Stimulated activated CD8-positive, alpha-beta memory T cell treated with anti-CD3 and anti-CD28 coated beads, Interleukin-15, amount 100 ng/mL, for 4 hours (primary cell): Measurements from ENCODE around the gene PTPRU.

Experiments used
- DNase-seq, 2 donors: peaks; one replicate each; pipeline ENCODE4 v3.0.0-alpha.2; 2020; ENCODE audit warnings: low read depth in 2 of 2

Gene PTPRU

GRCh38 chr1:29267321-29268070 is 31.2 kb downstream of the PTPRU start:
- no peak for DNase-seq

- no peak for DNase-seq
Measured at GRCh38 chr1:29269382-29269781, 33.1 kb downstream of the PTPRU start.

DNA sequence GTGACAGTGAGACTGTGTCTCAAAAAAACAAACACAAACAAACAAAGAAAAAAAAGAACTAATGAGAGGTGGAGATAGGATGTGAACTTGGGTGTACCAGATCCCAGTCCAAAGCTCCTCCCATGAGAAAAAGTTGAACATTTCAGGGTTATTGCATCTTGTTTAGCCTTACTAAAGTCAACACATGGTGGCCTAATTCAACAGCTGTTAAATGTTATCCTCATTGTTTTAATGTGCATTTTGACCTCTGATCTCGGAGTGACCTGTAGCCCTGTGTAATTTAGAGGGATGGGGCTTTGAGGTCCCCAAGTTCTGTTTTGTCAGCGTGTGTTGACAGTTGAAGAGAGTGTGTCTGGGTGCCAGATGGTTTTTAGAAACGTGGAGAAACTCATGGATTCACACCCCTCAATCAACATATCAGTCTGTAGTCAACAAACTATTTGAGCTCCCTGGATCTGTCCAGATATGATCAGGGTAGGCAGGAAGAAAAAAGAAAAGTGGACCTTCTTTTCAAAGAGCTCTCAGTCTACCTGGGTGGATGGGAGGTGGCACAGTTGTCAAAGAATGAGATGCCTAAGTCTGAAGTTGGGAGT is 34.7 kb downstream of the PTPRU start:
- DNase-seq = no peak

DNA sequence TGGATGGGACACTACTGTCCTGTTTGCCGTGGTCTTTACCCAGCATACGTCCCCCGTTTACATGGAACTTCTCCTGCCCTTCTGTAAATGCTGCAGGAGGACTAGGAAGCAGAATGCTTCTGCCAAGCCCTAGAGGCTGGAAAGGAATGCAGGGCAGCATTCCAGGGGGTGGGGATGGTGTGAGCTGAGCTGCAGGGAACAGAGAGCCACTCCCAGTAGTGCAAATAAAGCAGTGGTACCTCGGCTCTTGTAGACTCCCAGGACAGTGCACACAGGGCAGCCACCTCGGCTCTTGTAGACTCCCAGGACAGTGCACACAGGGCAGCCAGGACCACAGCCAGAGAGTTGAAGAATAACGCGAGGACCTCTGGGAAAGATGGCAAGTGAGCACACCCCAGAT is 35.4 kb downstream of the PTPRU start:
- no peak for DNase-seq

DNA sequence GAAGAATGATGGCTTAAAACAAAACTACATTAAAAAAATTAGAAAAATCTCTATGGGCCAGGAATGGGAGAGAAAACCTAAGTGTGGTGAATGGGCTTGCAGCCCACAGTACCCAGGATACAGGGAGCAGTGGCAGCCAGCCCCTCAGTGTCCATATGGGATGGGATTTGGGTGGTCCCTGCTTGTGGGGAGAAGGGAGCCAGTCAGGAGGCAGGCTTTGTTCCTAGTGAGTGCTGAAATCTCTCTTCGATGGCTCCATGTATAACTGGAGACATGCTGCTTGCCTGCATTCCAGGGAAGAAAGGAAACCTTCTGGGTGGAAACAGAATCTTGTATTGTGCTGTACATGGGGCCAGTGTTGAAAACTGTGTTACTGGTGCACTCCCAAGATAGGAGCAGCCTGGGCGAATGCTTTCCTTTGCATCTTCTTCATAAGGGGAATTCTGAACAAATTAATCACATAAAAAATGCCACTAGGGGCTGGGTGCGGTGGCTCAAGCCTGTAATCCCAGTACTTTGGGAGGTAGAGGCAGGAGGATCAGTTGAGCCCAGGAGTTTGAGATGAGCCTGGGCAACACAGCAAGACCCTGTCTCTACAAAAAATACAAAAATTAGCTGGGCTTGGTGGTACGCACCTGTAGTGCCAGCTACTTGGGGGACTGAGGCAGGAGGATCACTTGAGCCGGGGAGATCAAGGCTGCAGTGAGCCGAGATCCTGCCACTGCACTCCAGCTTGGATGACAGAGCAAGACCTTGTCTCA is 36.0 kb downstream of the PTPRU start:
- DNase-seq = no peak

DNA sequence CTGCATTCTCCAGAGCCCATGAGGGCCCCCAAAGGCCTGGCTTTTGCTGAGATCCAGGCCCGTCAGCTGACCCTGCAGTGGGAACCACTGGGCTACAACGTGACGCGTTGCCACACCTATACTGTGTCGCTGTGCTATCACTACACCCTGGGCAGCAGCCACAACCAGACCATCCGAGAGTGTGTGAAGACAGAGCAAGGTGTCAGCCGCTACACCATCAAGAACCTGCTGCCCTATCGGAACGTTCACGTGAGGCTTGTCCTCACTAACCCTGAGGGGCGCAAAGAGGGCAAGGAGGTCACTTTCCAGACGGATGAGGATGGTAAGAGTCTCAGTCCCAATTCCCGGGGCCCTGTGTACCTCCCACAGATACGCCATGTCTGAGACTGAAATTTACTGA is 39.1 kb downstream of the PTPRU start:
- DNase-seq = no peak

DNA sequence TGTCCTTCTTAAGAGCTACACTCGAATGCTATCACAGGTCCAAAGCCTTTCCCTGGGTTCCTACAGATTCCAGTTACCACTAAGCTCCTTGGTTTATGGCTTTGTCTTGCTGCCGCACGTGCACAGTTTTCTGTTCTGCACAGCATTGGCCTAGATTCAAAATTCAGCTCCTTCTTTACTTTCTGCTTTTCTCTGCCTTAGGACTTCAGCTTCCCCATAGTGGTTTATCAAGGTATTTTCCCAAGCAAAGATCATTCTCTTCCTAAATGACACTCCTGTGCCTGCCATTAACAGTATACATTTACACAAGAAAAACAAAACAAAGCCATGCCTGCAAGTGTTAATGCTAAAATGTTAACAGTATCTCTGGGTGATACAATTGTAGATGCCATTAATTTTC is 41.8 kb downstream of the PTPRU start:
- DNase-seq = no peak

DNA sequence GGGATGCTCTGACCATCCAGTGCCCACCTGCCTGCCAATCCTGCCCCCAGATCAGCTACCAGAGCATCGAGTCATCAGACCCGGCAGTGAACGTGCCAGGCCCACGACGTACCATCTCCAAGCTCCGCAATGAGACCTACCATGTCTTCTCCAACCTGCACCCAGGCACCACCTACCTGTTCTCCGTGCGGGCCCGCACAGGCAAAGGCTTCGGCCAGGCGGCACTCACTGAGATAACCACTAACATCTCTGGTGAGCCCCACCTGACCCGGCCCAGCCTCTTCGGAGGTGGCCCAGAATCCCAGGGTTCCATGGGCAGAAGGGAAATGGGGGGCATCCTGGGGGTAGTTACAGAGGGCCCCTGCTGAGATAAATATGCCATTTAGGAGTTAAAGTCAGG is 43.1 kb downstream of the PTPRU start:
- no peak for DNase-seq

- no peak for DNase-seq
Measured at GRCh38 chr1:29279951-29280391, 43.6 kb downstream of the PTPRU start.

DNA sequence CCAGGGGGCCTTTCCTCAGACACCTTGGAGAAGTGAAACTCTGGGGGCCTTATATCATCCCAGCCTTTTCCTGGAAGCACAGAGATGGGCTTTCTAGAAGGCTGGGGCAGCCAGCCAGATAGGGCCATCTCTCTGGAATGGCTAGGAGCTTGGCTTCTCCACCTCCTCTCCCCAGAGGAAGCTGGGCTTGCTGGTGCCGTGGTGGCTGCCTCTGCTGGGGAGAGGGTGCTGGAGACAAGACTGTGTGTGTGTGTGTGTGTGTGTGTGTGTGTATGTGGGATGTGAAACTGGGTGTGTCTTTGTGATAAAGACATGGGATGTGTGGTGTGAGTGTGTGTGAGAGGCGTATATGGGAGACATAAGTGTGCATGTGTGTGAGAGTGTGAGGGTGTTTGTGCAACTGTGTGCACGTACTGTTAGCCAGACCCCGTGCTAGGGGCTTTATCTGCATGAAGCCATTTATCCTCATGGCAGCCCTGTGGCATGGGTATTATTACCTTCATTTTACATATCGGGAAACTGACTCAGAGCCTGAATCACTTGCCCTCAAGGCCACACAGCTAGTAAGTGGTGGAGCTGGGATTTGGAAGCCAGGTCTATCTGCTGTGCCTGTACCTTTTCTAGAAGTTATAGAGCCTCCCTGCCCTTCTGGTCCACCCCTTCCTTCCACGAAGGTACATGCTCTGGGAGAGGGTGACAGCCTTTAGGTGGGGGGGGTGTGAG is 44.2 kb downstream of the PTPRU start:
- DNase-seq = no peak

DNA sequence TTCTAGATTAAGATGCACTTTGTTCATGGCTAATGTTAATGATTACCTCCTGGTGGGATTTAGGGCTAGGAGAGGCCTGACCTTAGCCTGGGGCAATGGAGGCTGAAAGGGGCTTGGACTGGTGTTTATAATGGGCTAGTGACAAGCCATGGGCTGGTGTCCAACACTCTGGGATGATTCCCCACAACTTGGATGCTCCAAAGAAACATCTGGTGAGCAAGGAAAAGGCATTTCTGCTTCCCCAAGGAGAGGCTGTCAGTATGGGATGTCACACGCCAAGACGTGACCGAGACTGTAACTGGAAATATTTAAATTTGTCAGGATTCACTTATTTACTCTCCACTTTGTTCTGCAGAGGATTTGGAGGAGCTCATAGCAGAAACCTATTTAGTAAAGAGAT is 45.2 kb downstream of the PTPRU start:
- no peak for DNase-seq

DNA sequence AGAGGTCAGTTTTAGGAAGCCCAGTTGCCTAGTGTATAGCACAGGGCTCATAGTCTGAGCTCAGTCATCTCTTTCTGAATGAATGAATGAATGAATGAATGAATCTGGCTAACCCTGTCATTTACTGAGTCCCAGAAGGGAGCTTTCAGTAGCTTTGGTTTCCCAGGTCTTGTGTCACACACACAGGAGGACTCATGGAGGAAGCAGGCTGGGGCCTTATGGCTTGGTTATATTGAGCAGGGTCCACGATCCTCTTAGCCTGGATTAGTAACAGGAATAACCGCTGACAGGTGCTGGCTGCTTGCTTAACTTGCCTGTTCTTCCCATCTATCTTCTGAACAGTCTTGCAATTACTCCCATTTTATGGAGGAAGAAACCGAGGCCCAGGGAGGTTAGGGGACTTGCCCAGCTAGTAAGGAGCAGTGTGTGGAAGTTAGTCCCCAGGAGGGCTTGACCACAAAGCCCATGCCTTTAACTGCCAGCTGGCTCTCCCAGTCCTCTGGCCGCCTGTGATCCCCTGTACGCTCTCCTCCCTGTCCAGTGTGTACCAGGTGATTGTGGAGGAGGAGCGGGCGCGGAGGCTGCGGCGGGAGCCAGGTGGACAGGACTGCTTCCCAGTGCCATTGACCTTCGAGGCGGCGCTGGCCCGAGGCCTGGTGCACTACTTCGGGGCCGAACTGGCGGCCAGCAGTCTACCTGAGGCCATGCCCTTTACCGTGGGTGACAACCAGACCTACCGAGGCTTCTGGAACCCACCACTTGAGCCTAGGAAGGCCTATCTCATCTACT is 46.0 kb downstream of the PTPRU start:
- DNase-seq = no peak

GRCh38 chr1:29282924-29283803 is 46.8 kb downstream of the PTPRU start:
- DNase-seq = no peak

DNA sequence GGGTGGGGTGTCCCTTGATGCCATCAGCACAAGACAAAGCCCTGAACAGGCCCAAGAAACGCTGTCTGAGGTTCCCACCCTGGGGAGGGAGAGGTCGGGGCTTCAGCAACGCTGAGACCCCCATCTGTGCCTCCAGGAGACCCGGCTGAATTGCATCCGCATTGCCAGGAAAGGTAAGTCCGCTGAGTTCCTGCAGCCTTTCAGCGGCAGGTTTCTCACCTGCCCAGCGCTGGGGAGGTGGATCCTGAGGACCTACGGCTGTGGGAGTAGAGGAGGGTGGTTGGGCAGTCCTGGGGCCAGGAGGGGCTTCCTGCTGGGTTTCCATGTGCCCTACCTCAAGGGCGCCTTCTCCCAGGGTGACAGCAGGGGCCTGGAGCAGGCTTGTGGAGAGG is 47.5 kb downstream of the PTPRU start:
- DNase-seq = no peak

DNA sequence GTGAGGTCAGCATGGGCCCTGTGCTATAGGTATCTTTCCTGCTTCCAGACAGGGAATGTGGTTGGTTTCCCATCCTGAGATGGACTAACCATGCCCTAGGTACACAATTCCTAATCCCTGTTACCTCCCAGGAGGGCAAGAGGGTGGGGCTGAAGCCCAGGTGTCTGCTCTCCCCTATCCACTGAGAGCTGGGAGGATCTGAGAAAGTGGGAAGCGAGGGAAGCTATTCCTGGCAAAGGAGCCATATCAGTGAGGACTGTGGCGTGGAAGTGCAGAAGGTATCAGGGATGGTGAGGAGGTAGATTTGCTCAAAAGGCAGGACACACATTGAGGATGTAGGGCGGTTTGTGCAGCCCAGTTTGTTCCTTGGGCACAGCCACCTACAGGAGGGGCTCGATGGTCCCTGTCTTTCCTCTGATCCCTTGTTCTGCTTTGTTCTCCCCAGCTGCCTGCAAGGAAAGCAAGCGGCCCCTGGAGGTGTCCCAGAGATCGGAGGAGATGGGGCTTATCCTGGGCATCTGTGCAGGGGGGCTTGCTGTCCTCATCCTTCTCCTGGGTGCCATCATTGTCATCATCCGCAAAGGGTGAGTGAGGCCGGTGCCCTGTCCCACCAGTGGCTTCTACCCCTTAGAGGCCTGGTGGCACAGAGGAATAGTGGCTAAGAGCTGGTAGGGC is 48.1 kb downstream of the PTPRU start:
- DNase-seq = no peak

- no peak for DNase-seq
Measured at GRCh38 chr1:29284961-29285560, 48.7 kb downstream of the PTPRU start.

DNA sequence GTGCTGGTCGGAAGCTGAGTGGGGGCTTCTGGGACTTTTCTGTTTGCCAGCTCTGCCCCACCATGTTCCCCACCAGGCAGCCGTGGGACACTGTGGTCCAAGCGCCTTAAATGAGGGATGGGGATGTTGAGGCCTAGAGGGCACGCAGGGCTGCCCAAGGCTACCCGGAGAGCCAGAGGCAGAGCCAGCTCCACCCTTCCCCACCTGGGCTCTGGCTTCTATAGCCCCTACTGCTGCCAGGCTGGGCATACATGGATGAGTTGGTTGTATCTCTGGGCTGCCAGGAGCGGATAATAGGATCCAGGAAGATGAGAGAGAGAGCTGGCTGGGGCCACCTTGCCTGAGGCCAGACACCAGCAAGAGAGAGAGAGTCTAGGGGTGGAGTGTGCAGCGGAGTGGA is 49.4 kb downstream of the PTPRU start:
- no peak for DNase-seq

GRCh38 chr1:29286194-29286767 is 50.0 kb downstream of the PTPRU start:
- DNase-seq = no peak

DNA sequence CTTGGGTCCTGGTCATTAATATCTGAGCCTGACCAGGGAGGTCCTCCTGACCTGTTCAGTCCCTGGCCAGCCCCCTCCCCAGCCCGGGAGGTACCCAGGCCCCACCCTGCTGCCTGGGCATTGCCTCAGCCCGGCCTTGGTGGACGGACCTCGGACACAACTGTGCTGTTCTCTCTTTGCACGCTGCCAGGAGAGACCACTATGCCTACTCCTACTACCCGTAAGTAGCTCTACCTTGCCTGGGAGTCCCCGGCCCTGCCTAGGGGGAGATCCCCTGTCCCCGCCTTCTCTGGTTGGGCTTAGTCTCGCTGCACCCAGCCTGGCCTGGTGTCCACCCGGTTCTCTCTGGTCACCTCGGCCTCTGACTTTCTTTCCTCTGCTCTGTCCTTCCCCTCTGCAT is 53.2 kb downstream of the PTPRU start:
- DNase-seq = no peak
